Suppressor macrophage treated with lipopolysaccharide for 1 hour (primary cell): ENCODE data around the gene RPP14.
"Not testable (repeated sequence)": the region's sequence is repeated elsewhere in the genome, so short reads cannot be mapped to it uniquely, and the experiment has no call there.

Experiments used
- DNase-seq, 3 donors: peaks; one replicate each; pipeline ENCODE4 v3.0.0-alpha.2; 2020 to 2022

The RPP14 gene

DNA sequence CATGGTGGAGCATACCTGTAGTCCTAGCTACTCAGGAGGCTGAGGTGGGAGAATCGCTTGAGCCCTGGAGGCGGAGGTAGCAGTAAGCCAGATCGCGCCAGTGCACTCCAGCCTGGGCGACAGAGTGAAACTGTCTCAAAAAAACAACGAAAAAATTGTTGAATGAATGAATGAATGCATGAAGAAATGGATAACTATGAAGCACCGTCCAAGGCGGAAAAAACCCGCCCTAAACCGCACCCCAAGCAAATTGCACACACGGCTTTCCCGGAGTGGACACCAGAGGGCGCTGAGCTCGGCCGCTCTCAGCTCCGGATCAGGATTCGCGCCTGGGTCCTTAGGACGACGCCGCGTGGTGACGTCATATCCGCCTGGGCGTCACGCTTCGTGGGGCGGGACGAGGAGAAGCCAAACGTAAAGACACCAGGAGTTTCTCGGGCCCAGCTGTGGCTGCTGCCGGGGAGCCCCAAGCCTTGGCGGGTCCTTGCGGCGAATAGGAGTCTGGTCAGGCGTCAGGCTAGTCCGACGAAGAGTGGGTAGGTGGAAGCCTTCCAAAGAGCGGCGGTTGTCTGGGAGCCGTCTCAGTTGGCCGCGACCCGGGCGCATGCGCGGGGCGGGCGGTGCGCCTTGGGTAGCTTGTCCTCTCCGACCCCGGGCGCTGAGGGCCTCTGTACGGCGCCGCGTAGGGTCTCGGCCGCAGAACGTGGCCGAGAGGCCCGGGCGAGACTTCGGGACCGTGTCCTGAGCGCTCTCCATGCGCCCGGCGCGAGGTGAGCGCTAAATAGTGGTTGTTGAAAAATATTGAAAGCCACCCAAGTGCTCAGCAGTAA lies at the start of gene RPP14, which contains the start of gene HTD2:
TSS of gene RPP14 (plus strand) at position 364 of the 830 bp plus-strand sequence. CDS start 4,085 bp downstream, outside the sequence.
TSS of gene HTD2 (plus strand) at position 639 of the 830 bp plus-strand sequence. CDS start 11,094 bp downstream, outside the sequence.
- peak; percentile 99 to 100 (median 100) for DNase-seq

DNA sequence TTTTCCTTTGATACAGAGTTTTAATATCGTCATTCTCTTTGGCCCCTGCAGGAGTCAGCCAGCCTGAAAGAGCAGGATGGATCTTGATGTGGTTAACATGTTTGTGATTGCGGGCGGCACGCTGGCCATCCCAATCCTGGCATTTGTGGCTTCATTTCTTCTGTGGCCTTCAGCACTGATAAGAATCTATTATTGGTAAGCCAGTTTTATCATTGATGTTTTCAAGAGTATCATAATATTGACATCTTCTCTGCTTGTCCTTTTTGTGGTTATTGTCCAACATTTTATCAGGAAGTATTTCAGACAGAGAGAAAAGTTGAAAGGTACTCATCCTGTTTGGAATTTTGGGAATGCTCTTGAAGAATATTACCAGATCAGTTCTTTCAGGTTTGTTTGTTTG lies 49.5 kb upstream of the RPP14 start:
- no peak for DNase-seq

DNA sequence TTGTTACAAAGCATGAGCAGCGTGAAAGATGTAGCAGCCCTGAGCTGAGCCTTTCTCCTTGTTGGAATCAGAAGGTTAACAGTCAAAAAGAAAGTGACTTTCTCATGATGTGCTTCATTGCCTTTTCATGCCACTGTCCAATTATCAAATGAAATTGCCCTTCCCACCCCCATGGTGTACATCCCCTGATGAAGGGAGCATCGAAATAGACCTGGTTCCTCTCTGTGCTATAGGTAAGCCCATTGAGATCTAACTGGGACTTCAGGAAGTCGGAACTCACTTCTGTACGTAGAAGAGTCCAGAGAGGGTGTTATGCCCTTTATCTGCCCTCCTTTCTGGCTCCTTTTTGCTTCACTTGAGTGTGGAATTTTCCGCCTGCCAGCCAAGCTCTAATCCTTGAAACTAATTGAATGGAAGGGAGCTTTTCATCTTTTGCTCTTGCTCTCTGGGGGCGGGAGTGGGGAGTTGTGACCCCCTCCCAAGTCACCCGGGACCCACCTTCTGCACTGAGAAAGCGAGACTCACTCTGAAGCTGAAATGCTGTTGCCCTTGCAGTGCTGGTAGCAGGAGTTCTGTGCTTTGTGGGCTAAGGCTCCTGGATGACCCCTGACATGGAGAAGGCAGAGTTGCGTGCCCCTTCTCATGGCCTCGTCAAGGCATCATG lies 47.5 kb upstream of the RPP14 start:
- DNase-seq: no peak

DNA sequence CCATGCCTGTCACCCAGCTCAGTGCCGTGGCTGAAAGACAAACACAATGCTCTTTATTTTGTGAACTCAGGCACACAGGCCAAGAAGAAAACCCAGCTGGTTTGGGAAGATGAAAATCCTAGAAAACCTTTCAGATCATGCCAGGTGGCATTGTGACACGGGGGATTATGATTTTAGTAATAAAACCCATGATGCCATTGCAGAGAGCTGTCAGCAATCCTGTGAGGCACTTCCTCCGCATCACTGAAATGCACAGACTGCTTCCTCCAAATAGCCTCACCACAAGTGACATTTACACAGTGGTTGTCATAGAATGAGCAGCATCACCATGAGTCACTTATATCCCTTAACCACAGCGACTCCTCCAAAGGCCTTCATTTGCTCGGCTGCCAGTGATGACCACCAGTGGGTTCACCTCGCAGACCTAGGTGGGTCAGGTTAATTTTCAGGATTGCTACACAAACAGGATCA lies 45.7 kb upstream of the RPP14 start:
- DNase-seq: peak; percentile 75 to 91 (median 85)

DNA sequence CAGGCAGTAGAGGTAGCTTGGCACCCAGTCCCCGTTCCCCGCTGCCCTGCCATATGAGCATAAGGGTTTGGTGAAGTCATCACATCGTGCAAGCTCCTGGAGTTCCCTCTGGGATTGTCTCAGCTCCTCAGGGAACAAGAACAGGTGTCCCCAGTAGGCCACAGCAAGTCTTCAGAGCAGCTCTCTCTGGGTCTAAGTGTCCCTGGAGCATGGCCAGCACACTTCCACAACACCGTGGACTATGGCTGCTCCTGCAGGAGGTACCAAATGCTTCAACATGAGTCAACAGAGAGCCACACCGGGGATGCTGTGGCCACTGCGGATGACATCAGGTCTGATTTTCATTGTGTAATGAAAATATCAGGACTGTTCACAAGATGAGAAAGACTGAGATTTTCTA lies 45.3 kb upstream of the RPP14 start:
- peak; percentile 18 to 41 (median 30) for DNase-seq

DNA sequence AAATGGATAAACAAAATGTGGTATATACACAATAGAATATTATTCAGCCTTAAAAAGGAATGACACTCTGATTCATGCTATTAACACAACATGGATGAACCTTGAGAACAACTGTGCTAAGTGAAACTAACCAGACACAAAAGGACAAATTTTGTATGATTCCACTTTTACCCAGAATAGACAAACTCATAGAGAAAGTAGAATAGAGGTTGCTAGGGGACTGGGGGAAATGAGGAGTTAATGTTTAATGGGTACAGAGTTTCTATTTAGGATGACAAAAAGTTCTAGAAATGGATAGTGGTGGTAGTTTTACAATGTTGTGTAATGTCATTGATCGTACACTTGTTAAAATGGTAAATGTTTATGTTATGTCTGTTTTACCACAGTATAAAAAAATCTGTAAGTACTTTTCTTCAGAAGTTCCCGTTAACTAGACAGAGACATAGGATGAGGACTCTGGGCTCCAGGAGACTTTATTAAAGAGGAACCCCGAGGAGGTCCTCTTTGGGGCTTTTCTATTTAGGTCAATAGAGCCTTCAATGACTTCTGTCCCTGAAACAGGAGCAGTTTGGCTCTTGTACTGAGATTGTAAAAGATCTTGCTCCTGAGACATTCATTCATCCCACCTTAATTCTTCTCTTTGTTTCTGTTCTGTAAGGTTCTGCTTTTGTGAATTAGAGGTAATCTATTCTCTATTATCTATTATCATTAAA lies 43.9 kb upstream of the RPP14 start:
- DNase-seq: no peak

DNA sequence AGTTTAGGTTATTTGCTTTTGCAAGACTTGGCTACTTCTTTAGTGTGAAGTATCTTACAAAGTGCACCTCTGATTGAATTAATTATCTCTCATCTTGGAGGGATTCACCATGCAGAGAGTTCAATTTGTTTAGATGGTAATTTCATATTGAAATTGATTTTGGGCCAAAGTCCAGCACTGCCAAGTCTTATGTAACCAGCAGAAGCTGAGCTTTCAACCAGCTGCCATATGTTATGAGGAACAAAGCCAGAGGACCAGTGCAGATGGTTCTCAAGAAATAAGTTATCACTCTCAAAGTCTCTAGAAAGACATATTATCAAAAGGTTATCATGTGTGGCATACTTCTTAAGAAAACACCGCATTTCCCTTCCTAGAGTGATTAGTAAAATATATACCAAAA lies 39.5 kb upstream of the RPP14 start:
- DNase-seq: no peak

DNA sequence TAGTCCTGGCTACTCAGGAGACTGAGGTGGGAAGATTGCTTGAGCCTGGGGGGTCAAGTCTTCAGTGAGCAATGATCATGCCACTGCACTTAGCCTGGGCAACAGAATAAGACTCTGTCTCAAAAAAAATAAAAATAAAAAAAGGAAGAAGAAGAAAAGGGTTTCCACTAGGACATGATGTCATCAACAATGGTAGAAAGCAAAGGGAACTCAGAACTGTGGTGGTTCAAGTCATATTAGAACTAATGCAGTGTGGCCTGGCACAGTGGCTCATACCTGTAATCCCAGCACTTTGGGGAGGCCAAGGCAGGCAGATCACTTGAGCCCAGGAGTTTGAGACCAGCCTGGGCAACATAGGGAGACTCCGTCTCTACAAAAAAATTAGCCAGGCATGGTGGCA lies 38.5 kb upstream of the RPP14 start:
- DNase-seq: peak; percentile 24 to 59 (median 56)

DNA sequence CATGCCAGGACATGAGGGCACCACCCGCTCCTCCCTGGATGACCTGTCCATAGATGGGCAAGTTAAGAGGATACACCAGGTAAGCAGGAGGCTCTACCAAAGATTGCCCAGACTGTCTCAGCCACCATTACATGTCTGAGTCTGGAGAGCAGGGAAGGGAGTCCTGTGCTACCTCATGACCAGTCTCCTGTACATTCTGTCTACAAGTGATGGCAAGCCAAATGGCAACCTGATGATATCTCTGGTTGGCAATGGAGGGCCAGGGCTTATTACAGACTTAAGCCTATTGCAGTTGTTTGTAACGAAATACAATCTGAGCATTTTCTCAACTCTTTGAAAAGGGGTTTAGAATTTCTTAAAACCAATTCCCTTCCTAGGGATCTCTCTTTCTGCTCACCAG lies 36.7 kb upstream of the RPP14 start:
- DNase-seq: no peak

DNA sequence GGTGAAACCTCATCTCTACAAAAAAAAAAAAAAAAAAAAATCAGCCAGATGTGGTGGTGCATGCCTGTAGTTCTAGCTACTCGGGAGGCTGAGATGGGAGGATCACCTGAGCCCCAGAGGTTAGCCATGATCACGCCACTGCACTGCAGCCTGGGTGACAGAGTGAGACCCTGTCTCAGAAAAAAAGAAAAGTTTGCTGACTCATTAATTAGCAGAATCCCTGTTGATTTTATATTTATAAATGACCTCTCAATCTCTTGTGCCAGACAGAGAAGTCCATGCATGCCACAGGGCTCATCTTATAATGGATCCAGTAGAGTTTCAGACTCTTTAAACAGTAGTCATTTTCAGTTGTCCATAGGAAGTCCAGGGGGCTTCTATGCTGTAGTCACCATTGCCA lies 35.6 kb upstream of the RPP14 start:
- no peak for DNase-seq

DNA sequence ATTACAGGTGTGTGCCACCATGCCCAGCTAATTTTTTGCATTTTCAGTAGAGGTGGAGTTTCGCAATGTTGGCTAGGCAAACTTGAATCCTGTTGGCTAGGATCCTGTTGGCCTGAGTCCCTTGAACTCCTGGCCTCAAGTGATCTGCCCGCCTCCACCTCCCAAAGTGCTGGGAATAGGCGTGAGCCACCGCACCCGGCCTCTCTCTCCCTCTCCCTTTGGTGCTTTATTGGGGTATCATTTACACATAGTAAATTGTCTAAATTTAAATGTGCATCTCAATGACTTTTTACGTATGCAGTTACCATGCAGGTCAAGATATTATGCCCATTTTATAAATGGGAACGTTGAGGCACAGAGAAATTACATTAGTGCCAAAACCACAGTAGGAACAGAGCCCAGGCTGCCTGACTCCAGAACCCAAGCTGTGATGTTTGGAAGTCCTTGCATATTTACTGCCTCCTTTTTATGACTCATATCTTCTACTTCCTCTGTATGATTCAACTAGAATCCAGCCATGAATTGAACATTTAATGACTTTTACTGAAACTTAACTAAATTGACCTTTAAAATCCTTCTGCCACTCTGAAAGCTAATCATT lies 34.0 kb upstream of the RPP14 start:
- DNase-seq: peak; percentile 62 to 84 (median 81)

DNA sequence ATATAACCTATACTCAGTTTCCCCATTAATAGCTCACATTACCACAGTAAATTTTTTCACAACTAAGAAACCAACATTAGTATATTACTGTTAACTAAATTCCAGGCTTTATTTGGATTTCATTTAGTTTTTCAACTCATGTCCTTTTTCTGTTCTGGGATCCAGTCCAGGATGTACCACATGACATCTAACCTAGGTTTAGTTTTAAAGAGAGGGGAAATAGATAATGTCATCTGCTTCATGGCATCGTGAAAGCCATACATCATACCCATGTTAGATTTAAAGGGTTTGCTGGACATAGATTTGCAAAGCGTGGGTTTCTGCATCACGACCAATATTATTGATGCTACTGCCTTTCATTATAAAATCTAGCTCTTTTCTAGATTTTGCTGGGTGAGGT lies 33.2 kb upstream of the RPP14 start:
- DNase-seq: no peak

DNA sequence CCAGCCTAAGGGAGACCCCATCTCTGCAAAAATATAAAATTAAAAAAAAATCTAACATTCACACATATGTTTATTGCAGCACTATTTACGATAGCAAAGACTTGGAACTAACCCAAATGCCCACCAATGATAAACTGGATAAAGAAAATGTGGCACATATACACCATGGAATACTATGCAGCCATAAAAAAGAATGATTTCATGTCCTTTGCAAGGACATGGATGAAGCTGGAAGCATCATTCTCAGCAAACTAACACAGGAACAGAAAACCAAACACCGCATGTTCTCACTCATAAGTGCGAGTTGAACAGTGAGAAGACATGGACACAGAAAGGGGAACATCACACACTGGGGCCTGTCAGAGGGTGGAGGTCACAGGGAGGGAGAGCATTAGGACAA lies 32.7 kb upstream of the RPP14 start:
- not testable (repeated sequence) for DNase-seq

DNA sequence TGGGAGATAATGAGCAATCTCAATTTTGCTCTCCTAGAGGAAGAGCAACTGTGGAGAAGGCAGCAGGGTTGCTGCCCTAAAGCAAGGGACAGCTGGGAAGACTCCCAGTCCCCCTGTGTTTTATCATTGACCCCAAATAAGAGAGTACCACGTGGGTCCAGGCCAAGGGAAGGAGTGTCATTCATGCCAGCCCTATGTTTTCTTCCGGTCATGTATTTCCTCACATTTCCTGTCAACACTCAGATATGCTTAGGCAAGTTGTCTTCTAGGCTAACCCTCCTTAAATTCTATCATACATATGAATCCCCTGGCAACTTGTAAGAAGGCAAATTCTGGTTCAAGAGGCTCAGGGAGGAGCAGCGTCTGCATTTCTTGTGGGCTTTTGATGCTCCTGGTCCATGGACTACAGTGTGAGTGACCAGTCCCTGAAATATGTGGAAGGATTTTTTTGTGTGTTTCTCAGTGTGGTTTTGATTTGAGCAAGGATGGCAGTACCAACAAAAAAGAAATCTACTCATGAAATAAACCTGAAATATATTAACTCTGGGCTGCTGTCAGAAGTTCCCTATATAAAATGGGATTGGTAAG lies 31.9 kb upstream of the RPP14 start:
- DNase-seq: no peak

DNA sequence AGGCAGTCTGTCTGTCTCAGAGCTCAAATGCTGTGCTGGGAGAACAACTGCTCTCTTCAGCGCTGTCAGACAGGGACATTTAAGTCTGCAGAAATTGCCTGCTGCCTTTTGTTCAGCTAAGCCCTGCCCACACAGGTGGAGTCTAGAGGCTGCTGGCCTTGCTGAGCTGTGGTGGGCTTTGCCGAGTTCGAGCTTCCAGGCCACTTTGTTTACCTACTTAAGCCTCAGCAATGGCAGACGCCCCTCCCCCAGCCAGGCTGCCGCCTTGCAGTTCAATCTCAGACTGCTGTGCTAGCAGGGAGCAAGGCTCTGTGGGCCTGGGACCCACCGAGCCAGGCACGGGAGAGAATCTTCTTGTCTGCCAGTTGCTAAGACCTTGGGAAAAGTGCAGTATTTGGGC lies 25.0 kb upstream of the RPP14 start:
- DNase-seq: no peak

DNA sequence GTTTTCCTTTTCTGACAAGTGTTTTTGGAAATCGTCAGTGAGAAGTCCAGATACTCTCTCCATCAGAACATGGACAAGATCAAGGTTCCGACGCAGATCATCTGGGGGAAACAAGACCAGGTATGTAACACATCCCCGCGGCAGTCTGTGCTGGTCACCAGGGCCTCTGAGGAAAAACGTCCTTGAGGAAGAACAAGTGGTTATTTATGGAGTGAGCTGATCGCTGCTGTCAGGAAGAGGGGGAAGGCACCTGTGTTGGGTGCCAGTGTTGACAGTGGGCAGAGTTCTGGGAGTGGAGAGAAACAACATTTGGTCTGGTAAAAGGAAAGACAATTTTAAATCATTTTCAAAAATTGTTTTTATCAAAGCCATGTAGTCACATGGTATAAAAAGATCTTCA lies 20.7 kb upstream of the RPP14 start:
- DNase-seq: no peak

DNA sequence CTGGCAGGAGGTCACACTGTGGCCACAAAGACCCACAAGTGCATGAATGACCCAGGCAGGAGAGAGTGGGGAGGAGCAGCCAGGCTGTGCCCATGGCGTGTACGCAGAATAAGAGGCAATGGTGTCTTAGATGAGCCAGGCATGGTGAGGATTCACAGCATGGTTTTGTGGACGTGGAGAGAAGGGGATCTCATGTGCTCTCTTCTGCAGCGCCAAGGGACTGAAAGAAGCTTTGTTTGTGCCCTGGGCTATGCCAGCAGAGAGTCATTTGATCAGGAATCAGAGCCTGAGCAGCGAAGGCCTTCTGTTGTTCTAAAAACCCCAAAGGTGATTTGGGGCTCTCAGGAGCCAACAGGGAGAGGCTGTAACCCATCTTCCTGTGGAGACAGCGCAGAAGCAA lies 18.7 kb upstream of the RPP14 start:
- DNase-seq: no peak

DNA sequence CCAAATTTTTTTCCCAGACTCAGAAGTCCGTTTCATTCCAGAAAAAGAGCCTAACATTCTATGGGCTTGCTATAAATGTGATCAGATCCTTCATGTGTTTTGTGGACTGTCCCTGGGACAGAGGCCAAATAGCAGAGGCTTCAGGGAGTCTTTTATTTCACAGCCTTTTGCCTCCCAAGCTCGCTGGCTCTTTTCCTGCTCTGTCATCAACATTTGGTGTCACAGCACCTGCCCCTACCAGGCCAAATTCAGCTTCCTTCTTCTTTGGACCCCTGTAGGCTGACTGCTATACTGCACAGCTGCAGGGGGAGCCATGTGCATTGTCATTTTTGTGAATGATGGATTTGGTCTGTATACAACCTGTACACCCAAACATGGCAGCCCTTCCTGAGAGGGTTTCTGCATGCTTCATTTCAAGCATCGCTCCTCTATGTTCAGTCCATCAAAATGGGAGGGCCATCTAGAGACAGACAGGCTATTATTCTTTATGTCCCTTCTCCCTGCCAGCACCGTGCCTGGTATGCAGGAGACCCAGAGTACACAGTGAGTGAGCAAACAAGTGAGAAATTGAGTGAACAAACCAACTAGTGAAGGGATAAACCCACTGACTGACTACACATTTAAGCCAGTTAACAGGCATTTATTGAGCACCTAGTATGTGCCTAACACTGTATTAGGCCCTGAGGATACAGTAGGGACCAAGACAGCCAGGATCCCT lies 17.9 kb upstream of the RPP14 start:
- no peak for DNase-seq

DNA sequence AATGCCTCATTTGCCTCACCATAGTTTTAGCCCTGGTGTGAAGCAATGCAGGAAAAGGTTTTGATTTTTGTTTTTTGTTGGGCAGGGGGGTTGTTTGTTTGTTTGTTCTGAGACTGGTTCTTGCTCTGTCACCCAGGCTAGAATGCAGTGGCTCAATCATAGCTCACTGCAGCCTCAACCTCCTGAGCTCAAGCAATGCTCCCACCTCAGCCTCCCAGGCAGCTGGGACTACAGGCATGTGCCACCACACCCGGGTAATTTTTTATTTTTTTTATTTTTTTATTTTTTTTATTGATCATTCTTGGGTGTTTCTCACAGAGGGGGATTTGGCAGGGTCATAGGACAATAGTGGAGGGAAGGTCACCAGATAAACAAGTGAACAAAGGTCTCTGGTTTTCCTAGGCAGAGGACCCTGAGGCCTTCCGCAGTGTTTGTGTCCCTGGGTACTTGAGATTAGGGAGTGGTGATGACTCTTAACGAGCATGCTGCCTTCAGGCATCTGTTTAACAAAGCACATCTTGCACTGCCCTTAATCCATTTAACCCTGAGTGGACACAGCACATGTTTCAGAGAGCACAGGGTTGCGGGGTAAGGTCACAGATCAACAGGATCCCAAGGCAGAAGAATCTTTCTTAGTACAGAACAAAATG lies 17.0 kb upstream of the RPP14 start:
- not testable (repeated sequence) for DNase-seq

DNA sequence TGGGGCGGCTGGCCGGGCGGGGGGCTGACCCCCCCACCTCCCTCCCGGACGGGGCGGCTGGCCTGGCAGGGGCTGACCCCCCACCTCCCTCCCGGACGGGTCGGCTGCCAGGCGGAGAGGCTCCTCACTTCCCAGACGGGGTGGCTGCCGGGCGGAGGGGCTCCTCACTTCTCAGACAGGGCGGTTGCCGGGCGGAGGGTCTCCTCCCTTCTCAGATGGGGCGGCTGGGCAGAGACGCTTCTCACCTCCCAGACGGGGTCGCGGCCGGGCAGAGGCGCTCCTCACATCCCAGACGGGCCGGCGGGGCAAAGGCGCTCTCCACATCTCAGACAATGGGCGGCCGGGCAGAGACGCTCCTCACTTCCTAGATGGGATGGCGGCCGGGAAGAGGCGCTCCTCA lies 15.6 kb upstream of the RPP14 start:
- DNase-seq: not testable (repeated sequence)

DNA sequence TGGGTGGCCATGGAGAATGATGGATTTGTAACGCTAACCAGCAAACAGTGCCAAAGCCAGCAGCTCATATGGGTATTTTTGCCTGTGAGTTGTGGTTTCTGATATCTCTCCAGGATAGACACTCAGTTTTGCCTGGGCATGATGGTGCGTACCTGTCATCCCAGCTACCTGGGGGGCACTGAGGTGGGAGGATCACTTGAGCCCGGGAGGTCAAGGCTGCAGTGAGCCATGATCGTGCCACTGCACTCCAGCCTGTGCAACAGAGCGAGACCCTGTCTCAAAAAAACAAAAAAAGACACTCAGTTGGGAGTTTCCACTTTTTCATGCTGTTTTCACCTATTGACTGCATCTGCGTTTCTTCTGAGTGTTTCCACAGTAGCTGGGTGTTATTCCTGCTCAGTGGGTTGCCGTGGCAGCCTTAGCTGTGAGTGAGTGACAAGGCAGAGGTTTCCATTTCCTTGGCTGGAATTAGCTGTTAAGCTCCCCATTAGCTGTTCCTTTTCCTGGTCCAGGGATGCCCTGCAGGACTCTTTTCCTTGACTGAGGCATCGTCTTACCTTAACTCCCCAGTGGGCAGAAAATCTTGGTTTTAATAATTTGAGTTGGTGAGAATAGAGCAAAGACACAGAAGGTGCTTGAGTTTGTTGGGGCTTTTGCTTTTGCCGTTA lies 14.2 kb upstream of the RPP14 start:
- no peak for DNase-seq
